CD4-positive, alpha-beta T cell treated with Interleukin-4 for 4 hours (primary cell): Measurements from ENCODE around the gene NFKBIB.
"Not testable (repeated sequence)": the region's sequence is repeated elsewhere in the genome, so short reads cannot be mapped to it uniquely, and the experiment has no call there.

Source experiments
- DNase-seq: peaks from one replicate; pipeline ENCODE4 v3.0.0-alpha.2; 2020

Gene NFKBIB

DNA sequence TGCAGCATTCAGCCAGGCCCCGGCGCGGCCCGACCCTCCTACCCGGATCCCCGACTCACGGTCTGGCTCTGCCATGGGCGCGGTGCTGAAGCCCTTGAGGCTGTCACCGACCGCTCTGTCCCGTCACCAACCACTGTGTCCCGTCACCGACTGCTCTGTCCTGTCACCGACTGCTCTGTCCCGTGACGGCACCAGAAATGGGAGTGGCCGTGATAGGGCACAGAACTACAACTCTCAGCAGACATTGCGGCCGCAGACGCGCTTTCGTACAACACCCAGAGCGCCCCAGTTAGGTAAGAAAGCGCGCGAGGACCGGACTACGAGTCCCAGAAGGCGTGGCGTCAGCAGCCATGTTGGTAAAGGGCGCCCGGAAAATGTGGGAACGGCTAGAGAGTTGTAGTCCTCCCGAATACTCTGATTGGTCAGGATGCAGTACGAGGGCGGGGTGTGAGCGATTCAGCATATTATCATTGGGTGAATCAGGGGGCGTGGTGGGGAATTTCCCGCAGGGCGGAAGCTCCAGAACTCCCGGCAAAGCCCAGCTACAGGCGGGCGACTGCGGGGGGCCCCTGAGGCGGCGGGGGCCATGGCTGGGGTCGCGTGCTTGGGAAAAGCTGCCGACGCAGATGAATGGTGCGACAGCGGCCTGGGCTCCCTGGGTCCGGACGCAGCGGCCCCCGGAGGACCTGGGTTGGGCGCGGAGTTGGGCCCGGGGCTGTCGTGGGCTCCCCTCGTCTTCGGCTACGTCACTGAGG is at the start of gene NFKBIB, which contains the start of gene SIRT2:
Gene NFKBIB (plus strand): TSS at position 523 of the 755 bp plus-strand sequence. CDS start 64 bp downstream, at position 587.
Gene SIRT2 (minus strand): TSS at position 172 of the 755 bp plus-strand sequence. CDS start 97 bp downstream, at position 75.
- DNase-seq, result peak; percentile 100

DNA sequence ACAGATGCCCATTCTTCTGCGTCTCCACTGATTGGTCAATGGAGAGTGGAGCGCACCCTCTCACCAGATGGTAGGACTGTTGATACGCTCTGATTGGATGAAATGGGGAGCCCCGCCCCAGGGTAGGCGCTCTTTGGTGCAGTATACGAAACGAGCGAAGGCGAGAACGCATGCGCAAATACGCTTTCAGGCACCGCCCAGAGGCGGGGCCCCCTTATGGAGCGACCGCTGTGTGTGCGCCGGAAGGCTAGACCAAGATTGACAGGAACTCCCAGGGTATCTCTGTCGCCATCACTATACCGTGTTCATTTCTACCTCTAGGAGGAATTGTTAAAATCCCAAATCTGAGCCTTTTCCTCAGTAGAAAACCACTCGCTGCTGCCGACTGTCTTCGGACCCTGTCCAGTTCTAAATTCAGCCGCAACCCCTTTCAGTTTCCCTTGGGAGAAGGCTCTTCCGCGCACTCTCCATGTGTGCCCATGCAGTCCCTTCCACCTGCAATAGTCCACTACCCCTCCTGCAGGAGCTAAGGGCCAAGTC is 49.3 kb upstream of the NFKBIB start:
- DNase-seq, result no peak

DNA sequence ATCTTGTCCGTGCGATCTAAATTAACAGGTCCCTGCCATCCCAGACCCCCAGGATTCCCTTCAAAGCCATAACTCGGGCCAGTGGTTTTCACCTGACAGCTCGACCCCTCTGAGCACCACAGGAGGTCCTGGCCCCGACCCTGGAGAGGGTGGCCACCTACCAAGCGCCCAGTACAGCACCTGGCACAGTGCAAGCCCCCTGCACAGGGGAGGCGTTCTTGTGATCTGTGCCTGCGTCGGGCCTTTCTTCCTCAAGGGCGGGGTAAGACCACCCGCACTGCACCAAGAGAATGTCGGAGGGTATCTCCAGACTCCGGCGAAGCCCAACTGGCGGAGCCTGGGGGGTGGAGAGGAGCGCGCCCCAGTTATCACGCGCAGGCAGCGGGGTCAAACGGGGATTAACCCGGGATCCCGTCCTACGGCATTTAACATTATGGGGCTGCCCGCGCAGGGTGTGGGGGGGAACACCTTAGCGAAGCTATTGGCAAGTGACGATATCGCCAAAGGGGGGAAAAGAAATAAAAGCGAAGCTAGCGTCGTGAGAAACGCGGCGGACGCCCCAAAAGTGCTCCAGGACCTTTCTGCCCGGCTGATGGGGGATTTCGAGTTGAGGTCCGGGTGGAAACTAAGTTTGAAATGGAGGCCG is 48.7 kb upstream of the NFKBIB start:
- DNase-seq, result no peak

DNA sequence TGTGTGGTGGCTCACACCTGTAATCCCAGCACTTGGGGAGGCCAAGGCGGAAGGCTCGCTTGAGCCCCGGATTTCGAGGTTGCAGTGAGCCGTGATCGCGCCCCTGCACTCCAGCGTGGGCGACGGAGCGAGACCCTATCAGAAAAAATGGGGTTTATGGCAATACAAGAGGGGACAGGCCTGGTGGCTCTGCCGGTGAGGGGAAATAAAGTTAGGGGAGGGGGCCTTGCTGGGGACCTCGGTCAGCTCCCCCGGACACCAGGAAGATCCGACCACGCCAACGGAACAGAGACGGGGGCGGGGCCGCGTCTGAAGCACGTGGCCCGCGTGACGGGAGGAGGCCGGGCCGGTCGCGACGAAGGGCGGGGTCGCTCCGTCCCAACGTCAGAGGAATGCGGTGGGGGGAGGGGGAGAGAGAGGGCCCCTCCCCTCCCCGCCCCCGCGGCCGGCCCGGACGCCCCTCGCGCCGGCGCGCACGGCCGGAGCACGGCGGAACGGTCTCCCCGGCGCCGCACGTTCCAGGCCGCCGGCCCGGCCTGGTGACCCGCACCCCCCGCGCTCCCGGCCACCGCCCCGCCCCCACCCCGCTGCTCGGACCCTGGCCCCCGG is 48.0 kb upstream of the NFKBIB start:
- DNase-seq, result peak; percentile 87

- peak; percentile 81 for DNase-seq
These were observed 47.3 kb upstream of the NFKBIB start for GRCh38 chr19:38852231-38853044.

DNA sequence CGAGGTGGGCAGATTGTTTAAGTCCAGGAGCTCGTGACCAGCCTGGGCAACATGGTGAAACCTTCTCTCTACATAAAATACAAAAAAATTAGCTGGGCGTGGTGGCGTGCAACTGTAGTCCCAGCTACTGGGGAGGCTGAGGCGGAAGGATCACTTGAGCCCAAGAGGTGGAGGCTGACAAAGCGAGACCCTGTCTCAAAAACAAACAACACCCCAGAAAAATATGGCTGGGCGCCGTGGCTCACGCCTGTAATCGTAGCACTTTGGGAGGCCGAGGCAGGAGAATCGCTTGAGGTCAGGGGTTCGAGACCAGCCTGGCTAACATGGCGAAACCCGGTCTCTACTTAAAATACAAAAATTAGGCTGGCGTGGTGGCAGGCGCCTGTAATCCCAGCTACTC is 46.6 kb upstream of the NFKBIB start:
- DNase-seq, result no peak

DNA sequence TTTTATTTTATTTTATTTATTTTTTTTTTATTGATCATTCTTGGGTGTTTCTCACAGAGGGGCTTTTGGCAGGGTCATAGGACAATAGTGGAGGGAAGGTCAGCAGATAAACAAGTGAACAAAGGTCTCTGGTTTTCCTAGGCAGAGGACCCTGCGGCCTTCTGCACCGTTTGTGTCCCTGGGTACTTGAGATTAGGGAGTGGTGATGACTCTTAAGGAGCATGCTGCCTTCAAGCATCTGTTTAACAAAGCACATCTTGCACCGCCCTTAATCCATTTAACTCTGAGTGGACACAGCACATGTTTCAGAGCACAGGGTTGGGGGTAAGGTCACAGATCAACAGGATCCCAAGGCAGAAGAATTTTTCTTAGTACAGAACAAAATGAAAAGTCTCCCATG is 44.8 kb upstream of the NFKBIB start:
- not testable (repeated sequence) for DNase-seq

GRCh38 chr19:38855751-38856150 is 44.0 kb upstream of the NFKBIB start:
- not testable (repeated sequence) for DNase-seq

GRCh38 chr19:38856813-38857212 is 43.0 kb upstream of the NFKBIB start:
- no peak for DNase-seq

GRCh38 chr19:38859631-38860204 is 40.1 kb upstream of the NFKBIB start:
- not testable (repeated sequence) for DNase-seq

GRCh38 chr19:38861368-38861767 is 38.4 kb upstream of the NFKBIB start:
- no peak for DNase-seq

- DNase-seq, result no peak
These were observed 37.3 kb upstream of the NFKBIB start for GRCh38 chr19:38862321-38863059.

- DNase-seq, result no peak
These were observed 32.5 kb upstream of the NFKBIB start for GRCh38 chr19:38867171-38867780.

DNA sequence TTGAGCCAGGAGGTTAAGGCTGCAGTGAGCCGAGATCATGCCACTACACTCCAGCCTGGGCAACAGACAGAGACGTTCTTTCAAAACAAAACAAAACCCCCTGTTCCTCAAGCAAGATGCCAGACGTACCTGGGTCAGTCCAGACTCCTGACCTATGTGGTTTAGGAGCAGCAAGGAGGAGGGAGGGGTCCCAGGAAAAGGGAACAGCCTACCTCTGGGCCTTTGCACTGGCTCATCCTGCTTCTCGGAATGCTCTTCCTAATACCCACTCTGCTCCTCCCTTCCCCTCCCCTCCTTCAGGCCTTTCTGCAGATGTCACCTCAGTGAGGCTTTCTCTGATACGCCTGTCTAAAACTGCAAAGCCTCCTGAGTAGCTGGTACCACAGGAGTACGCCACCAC is 31.2 kb upstream of the NFKBIB start:
- DNase-seq, result no peak

GRCh38 chr19:38869160-38869835 is 30.5 kb upstream of the NFKBIB start:
- DNase-seq, result no peak

- peak; percentile 93 for DNase-seq
These were observed 29.7 kb upstream of the NFKBIB start for GRCh38 chr19:38869836-38870607.

DNA sequence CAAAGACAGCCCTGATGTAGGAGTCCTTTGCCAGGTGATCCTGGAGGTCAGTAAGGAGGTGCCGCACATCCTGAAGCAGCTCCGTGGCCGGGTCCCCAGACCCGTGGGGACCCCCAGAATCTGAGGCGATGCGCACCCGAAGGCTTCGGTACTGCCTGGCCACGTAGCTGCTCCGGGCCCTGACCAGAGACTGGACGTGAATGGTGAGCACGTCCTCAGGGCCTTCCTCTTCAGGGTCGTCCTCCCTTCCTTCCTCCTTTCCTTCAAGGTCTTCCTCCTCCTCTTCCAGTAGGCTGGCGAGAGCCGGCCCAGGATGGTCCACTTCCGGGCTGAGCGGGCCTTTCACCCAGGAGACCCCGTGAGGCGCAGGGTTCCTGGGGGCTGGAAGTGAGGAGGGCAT is 29.2 kb upstream of the NFKBIB start:
- DNase-seq, result no peak

GRCh38 chr19:38873400-38873799 is 26.4 kb upstream of the NFKBIB start:
- not testable (repeated sequence) for DNase-seq

- DNase-seq, result no peak
These were observed 23.9 kb upstream of the NFKBIB start for GRCh38 chr19:38875656-38876395.
